Activated CD8-positive, alpha-beta memory T cell treated with anti-CD3 and anti-CD28 coated beads for 1 hour (primary cell): ENCODE results near the gene USP12.
"Not testable (repeated sequence)": the region's sequence is repeated elsewhere in the genome, so short reads cannot be mapped to it uniquely, and the experiment has no call there.

Experiments
- DNase-seq, 2 donors: peaks; one replicate each; pipeline ENCODE4 v3.0.0-alpha.2; 2020; ENCODE audit warnings: low read depth in 1 of 2; ENCODE audit errors: extremely low read depth in 1 of 2

The USP12 gene

DNA sequence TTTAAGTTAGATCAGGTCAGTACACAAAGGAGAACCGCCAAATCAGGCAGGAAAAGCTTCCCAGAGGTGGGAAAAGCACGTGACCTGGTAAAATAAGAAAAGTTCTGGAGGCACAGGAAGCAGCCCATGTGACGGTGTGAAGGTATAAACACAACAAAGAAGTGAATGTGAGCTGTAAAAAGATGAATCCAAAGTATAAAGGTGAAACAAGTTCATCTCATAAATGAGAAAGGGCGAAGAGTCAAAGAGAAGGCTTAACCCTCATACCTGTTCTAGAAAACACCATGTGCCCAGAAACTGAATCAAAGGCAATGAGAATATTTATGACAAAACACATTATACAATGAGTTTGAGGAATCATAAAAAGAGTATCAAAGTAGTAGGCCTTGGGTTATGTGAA, 47.0 kb downstream of the USP12 start:
- no peak for DNase-seq

DNA sequence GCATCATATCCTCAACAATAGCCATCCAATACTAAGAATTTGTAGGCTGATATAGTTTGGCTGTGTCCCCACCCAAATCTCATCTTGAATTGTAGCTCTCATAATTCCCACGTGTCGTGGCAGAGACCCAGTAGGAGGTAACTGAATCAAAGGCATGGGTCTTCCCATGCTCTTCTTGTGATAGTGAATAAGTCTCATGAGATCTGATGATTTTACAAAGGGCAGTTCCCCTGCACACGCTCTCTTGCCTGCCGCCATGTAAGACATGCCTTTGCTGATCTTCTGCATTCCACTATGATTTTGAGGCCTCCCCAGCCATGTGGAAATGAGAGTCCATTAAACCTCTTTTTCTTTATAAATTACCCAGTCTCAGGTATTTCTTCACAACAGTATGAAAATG, 48.2 kb downstream of the USP12 start:
- DNase-seq = not testable (repeated sequence)

DNA sequence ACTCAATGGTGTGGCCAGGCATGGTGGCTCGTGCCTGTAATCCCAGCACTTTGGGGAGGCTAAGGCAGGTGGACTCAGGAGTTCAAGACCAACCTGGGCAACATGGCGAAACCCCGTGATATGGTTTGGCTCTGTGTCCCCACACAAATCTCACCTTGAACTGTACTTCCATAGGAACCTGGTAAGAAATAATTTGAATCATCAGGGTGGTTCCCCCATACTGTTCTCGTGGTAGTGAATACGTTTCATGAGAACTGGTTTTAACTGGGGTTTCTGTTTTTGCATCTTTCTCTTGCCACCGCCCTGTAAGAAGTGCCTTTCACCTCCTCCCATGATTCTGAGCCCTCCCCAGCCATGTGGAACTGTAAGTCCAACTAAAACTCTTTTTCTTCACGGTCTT, 49.6 kb downstream of the USP12 start:
- no peak for DNase-seq

DNA sequence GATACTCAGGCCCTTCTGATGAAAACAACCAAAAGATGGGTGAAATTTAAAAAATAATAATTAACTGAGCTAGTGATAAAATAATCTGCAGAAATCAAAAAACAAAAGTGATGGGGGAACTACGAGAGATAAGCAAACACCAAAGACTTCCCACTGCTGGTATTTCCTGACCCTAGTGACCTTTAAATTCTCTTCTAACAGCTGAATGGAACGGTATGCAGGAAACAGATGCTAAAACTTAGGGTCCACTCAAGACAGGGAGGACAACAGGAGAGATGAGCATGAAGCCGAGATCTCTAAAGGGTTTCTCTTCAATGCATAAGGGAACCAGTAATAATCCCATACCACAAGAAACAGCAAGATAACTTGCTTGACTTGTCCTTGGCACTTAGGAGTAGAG, 50.8 kb downstream of the USP12 start:
- no peak for DNase-seq

DNA sequence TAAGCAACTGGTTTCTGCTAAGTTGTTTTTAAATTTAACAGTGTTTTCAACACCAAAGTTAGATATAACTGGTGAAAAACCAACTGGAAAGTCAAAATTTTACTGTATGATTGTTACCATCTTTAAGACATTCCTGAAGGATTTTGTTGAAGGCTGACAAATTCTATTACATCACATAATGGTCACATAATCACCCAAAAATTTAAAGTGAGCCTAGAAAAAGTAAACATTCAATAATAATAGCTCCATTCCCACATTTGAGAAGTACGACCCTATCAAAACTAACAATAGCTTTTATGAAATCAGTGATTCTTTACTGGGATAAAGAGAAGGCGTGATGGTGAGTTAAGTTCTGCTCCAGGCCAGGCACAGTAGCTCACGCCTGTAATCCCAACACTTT, 51.6 kb downstream of the USP12 start:
- DNase-seq = no peak

DNA sequence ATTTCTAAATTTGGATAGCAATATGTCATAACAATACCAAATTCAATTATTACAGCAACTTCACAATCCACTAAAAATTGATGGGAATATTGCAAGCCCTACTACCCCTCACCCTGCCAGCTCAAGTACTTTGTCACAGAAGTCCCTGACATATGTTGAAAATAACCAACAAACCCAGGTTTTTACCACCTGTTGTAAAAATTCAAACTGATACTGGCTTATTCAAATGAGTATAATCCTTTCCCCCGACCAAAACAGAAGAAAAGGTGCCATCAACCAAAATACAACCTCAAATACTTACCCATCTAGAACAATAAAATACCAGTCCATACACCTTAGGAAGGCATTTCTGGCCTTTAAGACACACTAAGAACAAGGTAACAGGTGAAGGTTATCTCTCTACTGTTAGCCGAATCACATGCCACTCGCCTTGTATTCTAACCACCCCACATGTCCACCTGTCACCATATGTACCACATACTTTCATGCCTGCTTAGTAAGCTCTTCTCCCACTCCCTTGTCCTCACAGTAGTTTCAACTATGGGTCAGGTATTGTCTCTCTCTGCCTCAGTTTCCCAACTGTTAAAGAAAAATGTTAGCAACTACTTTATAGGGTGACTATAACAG, 53.1 kb downstream of the USP12 start:
- DNase-seq = no peak

DNA sequence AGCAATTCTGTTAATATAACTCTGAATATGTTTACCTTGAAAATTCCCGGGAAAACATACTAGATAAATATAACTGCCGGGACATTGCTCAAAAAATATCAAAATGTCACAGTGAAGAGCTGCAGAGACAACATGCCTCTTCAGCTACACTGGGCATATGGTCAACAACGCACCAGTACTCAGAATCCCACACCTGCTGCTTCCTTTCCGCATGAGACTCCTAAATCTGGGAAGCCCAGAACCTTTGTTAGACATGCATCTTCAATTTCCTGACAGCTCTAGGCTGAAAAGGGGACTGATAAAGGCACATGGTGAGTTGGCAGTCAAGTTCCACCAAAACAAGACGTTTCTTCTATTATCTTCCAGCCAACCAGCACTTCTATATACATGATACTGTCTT, 53.7 kb downstream of the USP12 start:
- no peak for DNase-seq

DNA sequence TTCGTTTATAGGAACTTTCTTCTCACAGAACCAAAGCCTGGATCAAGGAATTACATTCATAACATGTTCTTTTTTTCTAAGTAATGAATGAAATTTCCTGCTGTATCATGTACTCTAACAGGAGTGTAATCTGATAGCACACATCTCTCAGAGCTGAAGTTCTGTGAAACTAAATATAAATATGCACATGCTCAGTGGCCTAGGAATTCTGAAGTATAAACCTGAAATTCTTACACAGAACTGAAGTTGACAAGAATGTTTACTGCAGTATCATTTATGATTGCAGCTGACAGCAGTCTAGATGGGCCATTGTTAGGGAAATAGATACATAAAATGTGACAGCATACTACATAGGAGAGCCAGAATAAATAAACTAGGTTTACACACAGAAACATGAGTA, 54.5 kb downstream of the USP12 start:
- no peak for DNase-seq

DNA sequence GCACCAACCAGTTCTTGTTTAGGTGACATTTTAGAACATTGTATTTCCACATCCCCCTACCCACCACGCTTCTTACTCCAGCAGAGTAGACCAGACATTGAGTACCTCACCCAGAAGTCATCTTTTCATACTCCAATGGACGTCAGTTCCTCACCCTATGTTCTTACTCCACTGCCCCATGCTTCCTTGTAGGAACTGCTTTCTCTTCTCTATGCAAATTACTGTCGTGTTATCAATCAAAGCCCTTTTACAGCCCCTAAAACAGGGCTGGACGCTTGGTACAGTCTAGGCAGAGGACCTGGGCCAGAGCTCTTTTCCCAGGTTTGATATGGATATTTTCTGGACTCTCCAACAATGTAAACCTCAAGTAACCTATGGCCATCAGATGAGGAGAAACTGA, 58.2 kb downstream of the USP12 start:
- DNase-seq = no peak

DNA sequence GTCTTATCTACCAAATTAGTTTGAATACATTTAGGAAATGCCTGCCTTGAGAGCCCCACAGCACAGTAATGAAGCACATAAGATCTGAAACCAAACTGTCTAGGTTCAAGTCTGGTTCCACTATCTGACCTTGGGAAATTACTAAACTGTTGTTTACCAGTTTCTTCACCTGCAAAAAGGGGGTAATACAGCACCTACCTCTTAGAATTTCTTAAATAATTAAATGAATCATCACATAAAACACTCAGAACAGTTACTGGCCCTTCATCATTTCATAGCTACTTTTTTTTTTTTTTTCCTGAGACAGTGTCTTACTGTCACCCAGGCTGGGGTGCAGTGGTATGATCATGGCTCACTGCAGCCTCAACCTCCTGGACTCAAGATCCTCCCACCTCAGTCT, 59.6 kb downstream of the USP12 start:
- DNase-seq = no peak

DNA sequence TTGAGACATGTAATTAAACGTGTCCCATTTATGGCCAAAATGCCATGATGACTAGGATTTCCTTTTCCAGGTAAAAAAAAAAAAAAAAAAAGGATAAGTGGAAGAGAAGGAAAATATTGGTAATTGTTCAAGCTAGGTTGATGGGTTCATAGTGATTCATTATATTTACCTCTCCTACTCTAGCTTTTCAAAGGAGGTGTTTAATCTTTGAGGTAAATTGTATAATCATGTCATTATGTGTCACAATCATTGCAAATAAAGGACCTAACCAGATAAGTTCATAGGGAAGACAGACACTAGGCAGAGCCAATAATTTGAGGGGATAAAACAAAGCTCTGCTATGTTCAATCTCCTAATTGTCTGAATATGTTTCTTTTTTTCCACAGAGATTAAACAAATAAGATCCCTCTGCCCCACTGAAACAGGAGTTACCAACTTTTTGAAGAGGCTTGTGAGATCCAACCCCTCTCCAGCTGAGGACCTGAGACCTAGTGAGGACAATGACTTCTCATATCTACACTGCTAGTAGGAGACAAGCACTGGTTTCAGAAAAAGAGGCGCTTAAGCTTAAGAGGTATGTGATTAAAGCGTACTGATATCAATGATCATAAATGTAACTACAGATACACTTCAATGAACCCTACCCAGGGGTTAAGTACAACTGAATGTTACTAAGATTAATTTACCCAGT, 61.4 kb downstream of the USP12 start:
- DNase-seq = no peak

DNA sequence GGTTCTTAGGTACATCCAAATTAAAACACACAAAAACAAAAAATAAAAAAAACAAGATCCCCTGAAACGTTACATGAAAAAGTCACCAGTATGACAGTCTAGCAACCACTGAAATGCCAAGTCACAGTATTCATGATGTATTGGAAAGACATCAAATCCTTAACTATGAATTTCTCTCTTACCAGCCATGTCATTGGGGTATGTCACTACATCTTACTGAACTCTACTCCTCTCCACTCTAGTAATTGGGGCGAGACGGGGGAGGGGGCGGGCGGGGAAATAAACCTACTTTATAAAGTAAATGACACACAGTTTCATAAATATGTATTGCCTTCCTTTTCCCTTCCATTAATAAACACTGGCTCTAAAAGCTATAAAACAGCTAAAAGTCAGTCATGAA, 65.5 kb downstream of the USP12 start:
- DNase-seq = no peak

DNA sequence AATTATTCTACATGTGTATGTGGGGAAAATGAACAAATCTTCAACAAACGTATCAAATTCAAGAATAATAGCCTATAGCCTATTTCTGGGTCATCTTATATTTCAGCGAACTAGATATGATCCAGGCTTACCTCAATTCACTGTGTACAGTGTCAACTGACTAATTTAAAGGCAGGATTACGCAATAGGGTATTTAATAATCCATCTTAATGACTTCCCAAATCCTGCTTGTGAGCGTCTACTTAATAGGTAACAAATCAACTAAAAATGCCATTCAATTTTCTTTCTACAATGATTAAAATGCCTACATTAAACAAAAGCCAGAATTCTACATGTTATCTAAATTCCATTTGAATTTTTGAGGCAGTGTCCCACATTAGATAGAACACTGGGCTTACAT, 67.0 kb downstream of the USP12 start:
- DNase-seq = no peak

DNA sequence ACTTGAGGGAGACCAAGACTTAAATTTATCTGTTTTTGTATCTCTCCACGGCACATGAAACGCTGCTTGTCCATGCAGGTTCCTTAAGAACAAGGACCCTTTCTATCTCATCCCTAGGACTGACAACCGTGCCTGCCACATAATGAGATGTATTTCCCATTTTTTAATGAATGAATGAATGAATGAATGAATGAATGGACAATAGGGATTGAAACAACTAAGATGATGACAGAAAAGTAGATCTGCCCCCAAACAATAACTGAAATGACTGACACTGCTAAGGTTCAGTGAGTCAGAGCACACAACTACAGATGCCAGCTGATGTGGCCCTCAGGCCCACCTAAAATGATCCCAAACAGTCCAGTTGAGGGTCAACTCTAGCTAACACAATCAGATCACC, 69.8 kb downstream of the USP12 start:
- DNase-seq = no peak

DNA sequence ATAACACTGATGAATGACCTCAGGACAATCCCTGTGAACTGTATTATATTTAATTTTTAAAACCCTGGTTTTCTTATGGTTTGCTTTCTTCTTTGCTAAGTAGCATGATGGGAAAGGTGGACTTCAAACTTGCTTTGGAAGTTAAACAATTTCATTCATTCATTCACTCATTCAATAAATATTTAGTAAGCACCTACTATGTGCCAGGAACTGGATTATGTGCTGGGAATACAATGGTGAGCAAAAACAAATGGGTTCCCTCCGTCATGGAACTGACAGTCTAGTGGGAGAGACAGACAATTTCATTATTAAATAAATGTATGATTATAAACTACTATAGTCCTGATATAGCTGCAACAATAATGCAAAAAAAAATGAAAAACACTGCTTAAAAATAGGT, 70.3 kb downstream of the USP12 start:
- DNase-seq = no peak

DNA sequence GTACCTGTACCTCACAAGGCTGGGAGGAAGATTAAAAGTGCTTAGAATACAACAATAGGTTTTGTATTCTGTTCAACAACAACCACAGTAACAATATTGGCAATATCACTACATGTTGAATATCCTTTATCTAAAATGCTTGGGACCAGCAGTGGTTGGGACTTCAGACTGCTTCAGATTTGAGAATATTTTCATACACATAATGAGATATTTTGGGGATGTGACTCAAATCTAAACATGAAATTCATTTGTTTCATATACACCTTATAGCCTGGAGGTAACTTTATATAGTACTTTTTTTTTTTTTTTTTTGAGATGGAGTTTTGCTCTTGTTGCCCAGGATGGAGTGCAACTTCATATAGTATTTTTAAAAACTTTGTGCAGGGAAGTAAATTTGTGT, 73.9 kb downstream of the USP12 start:
- no peak for DNase-seq

DNA sequence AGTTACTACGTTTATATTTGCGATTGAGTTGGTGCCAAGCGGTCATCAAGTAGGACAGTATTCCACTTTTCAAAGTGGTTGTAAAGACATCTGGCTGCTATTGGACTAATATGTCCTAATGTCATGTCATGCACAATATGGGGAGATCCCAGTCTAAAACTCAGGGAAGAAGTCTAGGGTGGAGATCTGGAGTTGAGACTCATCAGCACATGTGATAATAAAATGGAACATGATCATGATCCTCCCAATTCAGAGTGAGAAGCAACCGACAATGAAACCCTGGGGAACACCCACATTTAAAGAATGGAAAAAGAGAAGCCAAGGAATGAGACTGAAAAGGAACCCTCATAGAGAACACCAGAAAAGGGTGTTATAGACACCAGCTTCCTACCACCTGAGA, 80.2 kb downstream of the USP12 start:
- no peak for DNase-seq

DNA sequence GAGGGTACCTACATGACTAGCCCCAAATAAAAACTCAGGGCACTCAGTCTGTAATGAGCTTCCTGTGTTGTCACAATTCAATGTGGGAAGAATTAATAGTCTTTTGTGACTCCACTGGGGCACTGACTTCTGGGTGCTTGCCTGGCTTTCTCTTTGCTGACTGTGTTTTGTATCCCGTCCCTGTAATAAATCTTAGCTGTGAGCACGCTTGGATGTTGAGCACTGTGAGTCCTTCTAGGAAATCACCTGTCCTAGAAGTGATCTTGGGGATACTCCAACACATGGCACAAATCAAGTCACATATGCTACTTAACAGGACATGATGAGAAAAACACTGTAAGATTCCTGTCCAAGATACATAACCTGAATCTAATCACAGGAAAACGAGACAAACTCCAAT, 83.0 kb downstream of the USP12 start:
- DNase-seq = no peak

DNA sequence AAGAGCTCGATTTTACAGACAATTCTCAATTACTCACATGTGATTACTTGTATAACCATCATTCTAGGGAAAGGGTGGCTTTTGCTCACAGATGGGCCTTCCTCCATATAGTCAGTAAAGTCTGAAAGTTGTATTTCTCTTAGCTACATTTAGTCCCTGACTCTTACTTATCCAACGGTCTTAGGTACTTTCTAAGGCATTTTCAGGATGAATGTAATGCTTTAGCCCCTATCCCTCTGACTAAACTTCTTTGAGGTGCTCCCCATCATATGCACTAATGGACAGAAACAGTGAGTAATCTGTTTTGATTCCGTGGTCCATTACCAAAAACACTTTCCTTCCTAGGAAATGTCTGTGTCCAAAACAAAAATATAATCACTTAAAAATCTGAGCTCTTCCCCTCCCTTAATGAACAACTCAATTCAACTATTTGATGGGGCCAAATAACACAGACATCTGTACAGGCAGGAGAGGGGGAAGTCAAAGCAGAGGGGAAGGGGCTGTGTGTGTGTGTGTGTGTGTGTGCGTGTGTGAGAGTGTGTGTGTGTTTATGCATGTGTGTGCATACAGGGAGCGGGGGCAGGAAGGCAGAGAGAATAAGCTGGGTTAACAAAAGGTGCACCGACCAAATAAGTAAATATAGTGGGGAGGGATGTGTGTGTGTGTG, 84.9 kb downstream of the USP12 start:
- DNase-seq = no peak

DNA sequence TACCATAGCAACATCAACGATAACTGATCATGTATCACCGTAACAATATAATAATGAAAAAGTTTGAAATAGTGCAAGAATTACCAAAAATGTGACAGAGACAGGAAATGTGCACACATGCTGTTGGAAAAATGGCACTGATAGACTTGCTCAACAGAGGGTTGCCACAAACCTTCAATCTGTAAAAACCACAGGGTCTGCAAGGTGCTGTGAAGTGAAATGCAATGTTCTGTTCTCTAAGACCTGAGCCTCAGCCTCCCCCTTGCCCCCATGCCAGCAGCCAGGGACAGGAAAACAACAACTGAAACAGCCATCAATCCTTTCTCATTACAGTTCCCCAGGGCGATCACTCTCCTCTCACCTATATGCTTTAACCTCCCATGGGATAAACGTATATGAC, 88.4 kb downstream of the USP12 start:
- no peak for DNase-seq

DNA sequence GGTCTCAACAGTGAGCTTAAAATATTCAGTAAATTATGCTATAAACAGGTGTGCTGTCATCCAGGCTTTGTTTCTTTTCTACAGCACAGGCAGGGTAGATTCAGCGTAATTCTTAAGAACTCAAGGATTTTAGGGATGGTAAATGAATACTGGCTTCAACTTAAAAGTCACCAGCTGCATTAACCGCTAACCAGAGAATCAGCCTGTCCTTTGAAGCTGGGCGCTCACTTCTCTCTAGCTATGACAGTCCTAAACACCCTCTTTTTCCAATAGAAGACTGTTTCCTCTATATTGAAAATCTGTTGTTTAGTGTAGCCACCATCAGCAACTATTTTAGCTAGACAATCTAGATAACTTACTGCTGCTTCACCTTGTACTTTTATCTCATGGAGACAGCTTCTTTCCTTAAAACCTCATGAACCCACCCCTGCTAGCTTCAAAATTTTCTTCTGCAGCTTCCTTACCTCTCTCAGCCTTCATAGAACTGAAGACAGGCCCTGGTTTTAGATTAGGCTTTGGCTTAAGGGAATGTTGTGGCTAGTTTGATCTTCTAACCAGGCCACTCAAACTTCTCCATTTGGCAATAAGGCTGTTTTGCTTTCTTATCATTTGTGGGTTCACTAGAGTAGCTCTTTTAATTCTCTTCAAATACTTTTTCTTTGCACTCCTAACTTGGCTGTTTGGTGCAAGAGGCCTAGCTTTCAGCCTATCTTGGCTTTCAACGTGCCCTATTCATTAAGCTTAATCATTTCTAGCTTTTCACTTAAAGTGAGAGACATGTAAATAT, 89.5 kb downstream of the USP12 start:
- DNase-seq = no peak
